Neural crest cell (in vitro differentiated cells): ENCODE data around the gene SEPHS1. TPM values are rescaled to one million over a fixed set of nuclear protein-coding genes. Genes with fewer than 3 reads are reported as not detected.
"Not testable (repeated sequence)": the region's sequence is repeated elsewhere in the genome, so short reads cannot be mapped to it uniquely, and the experiment has no call there.

Experiments
- DNase-seq: peaks from one replicate; pipeline ENCODE4 v3.0.0; 2021; ENCODE audit warnings: low read depth, mixed read lengths, low spot score
- H3K27ac Mint-ChIP-seq: one replicate; pipeline ENCODE4 v1.8.0; 2021; ENCODE audit warnings: mild to moderate bottlenecking, mixed read lengths; ENCODE audit not compliant: unreplicated experiment
- H3K27me3 Mint-ChIP-seq: 2 replicates; pipeline ENCODE4 v1.8.0; 2021; ENCODE audit warnings: low read depth, mild to moderate bottlenecking, mixed read lengths
- H3K36me3 Mint-ChIP-seq: 2 replicates; pipeline ENCODE4 v1.8.0; 2021; ENCODE audit warnings: low read depth, mild to moderate bottlenecking, mixed read lengths
- H3K4me1 Mint-ChIP-seq: 2 replicates; pipeline ENCODE4 v1.8.0; 2021; ENCODE audit warnings: mixed read lengths
- H3K4me3 Mint-ChIP-seq: one replicate; pipeline ENCODE4 v1.8.0; 2021; ENCODE audit warnings: mild to moderate bottlenecking, mixed read lengths
- H3K9me3 Mint-ChIP-seq: 2 replicates; pipeline ENCODE4 v1.8.0; 2021; ENCODE audit warnings: mixed read lengths
- CTCF ChIP-seq: fragments of 200-600 bp; sonication (generic); conservative IDR thresholded peaks from 2 replicates; pipeline ENCODE4 v1.5.0; 2021; ENCODE audit warnings: antibody characterized with exemption, mild to moderate bottlenecking
- total RNA-seq: library from RNA; stranded (reverse); gene quantifications from 2 replicates; pipeline ENCODE4 v1.2.1, GENCODE V29; 2021

SEPHS1 gene
- total RNA-seq, 1 donor from 2014 or later, result 158 TPM

GRCh38 chr10:13276749-13277365 lies 71.2 kb downstream of the SEPHS1 start:
- H3K4me1 Mint-ChIP-seq, result peaks cover 3% of the 10 kb centered on the region
- no peaks in the 10 kb centered on the region for H3K9me3 Mint-ChIP-seq
- no peak for DNase-seq
- no peaks in the 10 kb centered on the region for H3K36me3 Mint-ChIP-seq
- no peak overlapping the region for H3K4me3 Mint-ChIP-seq
- no peak for TF ChIP-seq CTCF
- H3K27me3 Mint-ChIP-seq, result no peaks in the 10 kb centered on the region
- H3K27ac Mint-ChIP-seq, result no peak overlapping the region

GRCh38 chr10:13276146-13276545 lies 71.9 kb downstream of the SEPHS1 start:
- not testable (repeated sequence) for H3K9me3 Mint-ChIP-seq, H3K36me3 Mint-ChIP-seq, DNase-seq, H3K27me3 Mint-ChIP-seq, H3K4me3 Mint-ChIP-seq, H3K27ac Mint-ChIP-seq
- H3K4me1 Mint-ChIP-seq, result peaks cover 10% of the 10 kb centered on the region

- TF ChIP-seq CTCF, result no peak
- H3K4me1 Mint-ChIP-seq, result peaks cover 20% of the 10 kb centered on the region
- DNase-seq, result no peak
- no peaks in the 10 kb centered on the region for H3K9me3 Mint-ChIP-seq
- H3K4me3 Mint-ChIP-seq, result no peak overlapping the region
- H3K27me3 Mint-ChIP-seq, result no peaks in the 10 kb centered on the region
- H3K36me3 Mint-ChIP-seq, result no peaks in the 10 kb centered on the region
- H3K27ac Mint-ChIP-seq, result no peak overlapping the region
Observed at GRCh38 chr10:13272164-13272571, 75.9 kb downstream of the SEPHS1 start.

- peak; percentile 51 for TF ChIP-seq CTCF
- Mint-ChIP-seq H3K4me1 (peaks cover 20% of the 10 kb centered on the region), H3K4me3 (no peak overlapping the region), H3K9me3 (no peaks in the 10 kb centered on the region), H3K36me3 (no peaks in the 10 kb centered on the region), H3K27ac (peak overlapping the region; percentile 30), H3K27me3 (no peaks in the 10 kb centered on the region)
- peak; percentile 50 for DNase-seq
Observed at GRCh38 chr10:13271552-13272163, 76.4 kb downstream of the SEPHS1 start.

- Mint-ChIP-seq H3K36me3 (no peaks in the 10 kb centered on the region), H3K27ac (no peak overlapping the region), H3K27me3 (no peaks in the 10 kb centered on the region), H3K9me3 (no peaks in the 10 kb centered on the region), H3K4me1 (peaks cover 20% of the 10 kb centered on the region), H3K4me3 (no peak overlapping the region)
- TF ChIP-seq CTCF, result no peak
- no peak for DNase-seq
Observed at GRCh38 chr10:13270877-13271551, 77.1 kb downstream of the SEPHS1 start.

GRCh38 chr10:13268841-13269240 lies 79.3 kb downstream of the SEPHS1 start:
- DNase-seq, result no peak
- Mint-ChIP-seq H3K36me3 (no peaks in the 10 kb centered on the region), H3K4me1 (peaks cover 22% of the 10 kb centered on the region), H3K4me3 (no peak overlapping the region), H3K27ac (no peak overlapping the region), H3K27me3 (no peaks in the 10 kb centered on the region), H3K9me3 (no peaks in the 10 kb centered on the region)
- no peak for TF ChIP-seq CTCF
